GM12875 (cell line): Measurements from ENCODE around the gene TAS2R10.

Experiments
- H3K4me3 ChIP-seq: one replicate; pipeline ENCODE4 v1.5.1; 2011; ENCODE audit warnings: low read depth, low read length, control low read depth
- TF ChIP-seq, protein P1 (sequence below): IDR thresholded peaks from 2 replicates; pipeline ENCODE4 v1.5.1; 2011; ENCODE audit warnings: low read depth, mild to moderate bottlenecking, control low read depth, inconsistent platforms, low read length, moderate library complexity, borderline replicate concordance; ENCODE audit not compliant: insufficient read depth

TAS2R10 gene

GRCh38 chr12:10851243-10851858, 25.2 kb upstream of the TAS2R10 start:
- TF ChIP-seq, protein P1, sequence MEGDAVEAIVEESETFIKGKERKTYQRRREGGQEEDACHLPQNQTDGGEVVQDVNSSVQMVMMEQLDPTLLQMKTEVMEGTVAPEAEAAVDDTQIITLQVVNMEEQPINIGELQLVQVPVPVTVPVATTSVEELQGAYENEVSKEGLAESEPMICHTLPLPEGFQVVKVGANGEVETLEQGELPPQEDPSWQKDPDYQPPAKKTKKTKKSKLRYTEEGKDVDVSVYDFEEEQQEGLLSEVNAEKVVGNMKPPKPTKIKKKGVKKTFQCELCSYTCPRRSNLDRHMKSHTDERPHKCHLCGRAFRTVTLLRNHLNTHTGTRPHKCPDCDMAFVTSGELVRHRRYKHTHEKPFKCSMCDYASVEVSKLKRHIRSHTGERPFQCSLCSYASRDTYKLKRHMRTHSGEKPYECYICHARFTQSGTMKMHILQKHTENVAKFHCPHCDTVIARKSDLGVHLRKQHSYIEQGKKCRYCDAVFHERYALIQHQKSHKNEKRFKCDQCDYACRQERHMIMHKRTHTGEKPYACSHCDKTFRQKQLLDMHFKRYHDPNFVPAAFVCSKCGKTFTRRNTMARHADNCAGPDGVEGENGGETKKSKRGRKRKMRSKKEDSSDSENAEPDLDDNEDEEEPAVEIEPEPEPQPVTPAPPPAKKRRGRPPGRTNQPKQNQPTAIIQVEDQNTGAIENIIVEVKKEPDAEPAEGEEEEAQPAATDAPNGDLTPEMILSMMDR: no peak
- H3K4me3 ChIP-seq: no peak overlapping the region

GRCh38 chr12:10849425-10849878, 23.3 kb upstream of the TAS2R10 start, which contains the start of gene PRR4:
PRR4 (minus strand) TSS chr12:10849475; CDS start chr12:10849437, 38 bp downstream.
- TF ChIP-seq, protein P1: no peak

GRCh38 chr12:10847744-10848143, 21.6 kb upstream of the TAS2R10 start:
- TF ChIP-seq, protein P1: no peak
- no peak overlapping the region for H3K4me3 ChIP-seq

More at GRCh38 chr12:10849425-10849878, 23.3 kb upstream of the TAS2R10 start, which contains the start of gene PRR4:
- H3K4me3 ChIP-seq: no peak within 1 kb of the TSS

GRCh38 chr12:10842862-10843261, 16.7 kb upstream of the TAS2R10 start:
- TF ChIP-seq, protein P1: no peak
- H3K4me3 ChIP-seq: no peak overlapping the region

DNA sequence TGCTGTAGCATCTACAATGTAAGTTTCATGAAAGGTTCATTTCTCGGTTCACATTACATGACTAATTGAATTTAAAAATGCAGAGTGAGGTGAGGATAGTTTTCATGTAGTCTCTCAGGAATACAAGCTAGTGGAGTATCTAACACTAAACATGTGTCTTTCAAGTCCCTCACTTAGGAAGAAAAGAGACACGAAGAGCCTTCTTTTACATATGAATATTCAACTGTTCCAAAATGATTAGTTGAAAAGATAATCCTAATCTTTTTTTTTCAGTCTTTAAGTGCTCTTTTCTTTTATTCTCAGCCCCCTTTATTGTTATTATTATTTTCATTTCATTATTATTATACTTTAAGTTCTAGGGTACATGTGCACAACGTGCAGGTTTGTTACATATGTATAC, 12.3 kb upstream of the TAS2R10 start:
- no peak overlapping the region for H3K4me3 ChIP-seq

DNA sequence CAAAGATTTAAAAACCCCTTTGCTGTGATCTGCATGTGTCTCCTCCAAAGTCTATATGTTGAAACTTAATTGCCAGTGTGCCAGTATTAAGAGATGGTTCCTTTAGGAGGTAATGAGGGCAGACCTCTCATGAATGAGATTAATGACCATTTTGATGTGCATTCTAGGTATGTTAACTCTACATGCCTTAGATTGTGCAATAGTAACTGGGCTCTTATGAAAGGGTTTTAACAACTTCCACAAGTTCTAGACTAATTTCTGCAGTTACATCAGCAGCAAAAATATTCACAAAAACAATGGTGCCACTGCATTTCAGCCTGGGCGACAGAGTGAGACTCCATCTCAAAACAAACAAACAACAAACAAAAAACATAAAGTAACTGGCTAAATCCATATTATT, 3.8 kb upstream of the TAS2R10 start:
- TF ChIP-seq, protein P1: no peak
- H3K4me3 ChIP-seq: no peak overlapping the region

More for the DNA sequence above, 12.3 kb upstream of the TAS2R10 start:
- TF ChIP-seq, protein P1: no peak

DNA sequence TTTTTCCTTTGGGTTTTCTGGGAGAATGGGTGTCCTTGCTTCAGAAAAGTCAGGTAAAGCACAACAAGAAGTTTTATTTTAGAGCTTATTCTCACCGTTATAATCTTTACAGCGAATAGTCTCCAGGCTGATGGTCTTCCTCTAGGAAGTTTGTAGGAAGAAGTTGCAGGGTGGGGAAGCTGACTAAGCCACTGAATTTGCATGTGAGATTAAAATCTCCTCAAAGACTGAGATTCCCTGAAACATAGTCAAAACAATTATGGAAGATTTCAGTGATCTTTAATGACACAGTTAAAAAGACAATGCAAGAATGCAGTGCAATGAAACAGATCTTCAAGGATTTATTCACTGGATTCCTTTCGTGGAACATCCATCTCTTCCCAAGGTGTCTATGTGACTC, 1.2 kb downstream of the TAS2R10 start:
- no peak overlapping the region for H3K4me3 ChIP-seq
- TF ChIP-seq, protein P1: no peak
